Tibial nerve (tissue), 4 donors: Measurements from ENCODE around the gene ARSG. TPM values are rescaled to one million over a fixed set of nuclear protein-coding genes. Genes with fewer than 3 reads are reported as not detected.
A peak's percentile ranks its signal among the peaks of the same experiment; 100 is the strongest.
"Not testable (repeated sequence)": the region's sequence is repeated elsewhere in the genome, so short reads cannot be mapped to it uniquely, and the experiment has no call there.

ENCODE experiments used
- DNase-seq, 2 donors: peaks; one replicate each; pipeline ENCODE4 v3.0.0-alpha.2; 2019; ENCODE audit warnings: low spot score in 2 of 2
- H3K27ac ChIP-seq, 4 donors: fragments of 200-600 bp; sonication (generic) in 3 of 4; one replicate each; pipeline ENCODE4 v1.5.1; 2017 to 2019; ENCODE audit warnings: mild to moderate bottlenecking in 1 of 4
- H3K27me3 ChIP-seq, 2 donors: fragments of 200-600 bp; sonication (generic) in 1 of 2; one replicate each; pipeline versions ENCODE4 v1.5.1 to v1.6.0; 2017 to 2019
- H3K36me3 ChIP-seq, 3 donors: fragments of 200-600 bp; sonication (generic); one replicate each; pipeline ENCODE4 v1.5.1; 2018 to 2019
- H3K4me1 ChIP-seq, 4 donors: fragments of 200-600 bp; sonication (generic) in 3 of 4; one replicate each; pipeline ENCODE4 v1.5.1; 2017 to 2019
- H3K4me3 ChIP-seq, 4 donors: fragments of 200-600 bp; sonication (generic) in 3 of 4; one replicate each; pipeline ENCODE4 v1.5.1; 2017 to 2019; ENCODE audit warnings: mild to moderate bottlenecking in 1 of 4, moderate library complexity in 1 of 4
- H3K9me3 ChIP-seq, 4 donors: fragments of 200-600 bp; sonication (generic) in 3 of 4; one replicate each; pipeline ENCODE4 v1.5.1; 2017 to 2019
- CTCF ChIP-seq, 5 experiments: fragments of 200-600 bp in 3 of 5; fragments of 450-650 bp in 2 of 5; sonication (generic) in 3 of 5; IDR thresholded peaks; one replicate each; pipeline ENCODE4 v1.5.1; 2016 to 2019; ENCODE audit warnings: antibody characterized with exemption in 5 of 5, mild to moderate bottlenecking in 3 of 5, moderate library complexity in 2 of 5
- EP300 ChIP-seq, 2 donors: sonication (generic); formaldehyde crosslinking; IDR thresholded peaks; one replicate each; pipeline ENCODE4 v1.6.1; 2017; ENCODE audit warnings: antibody characterized with exemption in 2 of 2, mild to moderate bottlenecking in 1 of 2
- POLR2A ChIP-seq, 2 donors: fragments of 450-650 bp; IDR thresholded peaks; one replicate each; pipeline ENCODE4 v1.6.1; 2017; ENCODE audit warnings: antibody characterized with exemption in 2 of 2, mild to moderate bottlenecking in 2 of 2, moderate library complexity in 2 of 2
- WGBS, 2 donors: methylation state at CpG; one replicate each; pipeline ENCODE4 v1.1.5; 2018; 5-methylcytosine and 5-hydroxymethylcytosine counted together
- total RNA-seq, 4 donors: library from RNA; depleted of rRNA; stranded (reverse); fragments of >200 nt; gene quantifications; one replicate each; pipeline ENCODE4 v1.1.0, GENCODE V29; 2016

The ARSG gene
- total RNA-seq, 4 donors from 2014 or later: 2.1 to 11.4 (median 4.1) TPM

GRCh38 chr17:68307443-68307842 lies 16.1 kb downstream of the ARSG start:
- Histone ChIP-seq H3K27ac (no peak overlapping the region), H3K4me3 (no peak overlapping the region), H3K36me3 (no peaks in the 10 kb centered on the region), H3K27me3 (no peaks in the 10 kb centered on the region), H3K9me3 (no peaks in the 10 kb centered on the region), H3K4me1 (peaks cover 0 to 3% (median 1%) of the 10 kb centered on the region in 4 donors)
- WGBS, 2 donors: 90% methylated on average over 8 of the region's 8 CpGs
- TF ChIP-seq EP300 (IDR thresholded peaks at IDR 0.05) (no peak), POLR2A (IDR thresholded peaks at IDR 0.05) (no peak), CTCF (IDR thresholded peaks at IDR 0.05) (no peak)
- DNase-seq: no peak

- not testable (repeated sequence) for DNase-seq, H3K27ac ChIP-seq, H3K4me1 ChIP-seq, H3K27me3 ChIP-seq, H3K36me3 ChIP-seq, H3K4me3 ChIP-seq, H3K9me3 ChIP-seq
- 70 to 81% methylated on average over 4 to 7 of the region's 7 CpGs for WGBS, 2 donors
Observed at GRCh38 chr17:68308486-68308885, 17.2 kb downstream of the ARSG start.

GRCh38 chr17:68309066-68309670 lies 17.9 kb downstream of the ARSG start:
- H3K4me3 ChIP-seq, H3K27ac ChIP-seq, H3K9me3 ChIP-seq, H3K36me3 ChIP-seq, H3K4me1 ChIP-seq, H3K27me3 ChIP-seq, DNase-seq: not testable (repeated sequence)
- 97 to 98% methylated on average over 21 to 27 of the region's 28 CpGs for WGBS, 2 donors

GRCh38 chr17:68310152-68310551 lies 18.9 kb downstream of the ARSG start:
- H3K27ac ChIP-seq: no peak overlapping the region

GRCh38 chr17:68314916-68315535 lies 23.7 kb downstream of the ARSG start:
- peak in 1 of 2 donors; percentile 68 for DNase-seq
- WGBS, 2 donors: 82 to 88% methylated on average over 8 of the region's 8 CpGs

More at GRCh38 chr17:68310152-68310551, 18.9 kb downstream of the ARSG start:
- 91 to 96% methylated on average over 8 of the region's 8 CpGs for WGBS, 2 donors
- no peaks in the 10 kb centered on the region for H3K9me3 ChIP-seq
- DNase-seq: no peak
- peaks cover 0 to 3% (median 0%) of the 10 kb centered on the region in 4 donors for H3K4me1 ChIP-seq
- H3K27me3 ChIP-seq: no peaks in the 10 kb centered on the region
- TF ChIP-seq CTCF (IDR thresholded peaks at IDR 0.05) (no peak), POLR2A (IDR thresholded peaks at IDR 0.05) (no peak), EP300 (IDR thresholded peaks at IDR 0.05) (no peak)
- no peaks in the 10 kb centered on the region for H3K36me3 ChIP-seq
- no peak overlapping the region for H3K4me3 ChIP-seq

More at GRCh38 chr17:68314916-68315535, 23.7 kb downstream of the ARSG start:
- no peak overlapping the region for H3K27ac ChIP-seq
- H3K36me3 ChIP-seq: no peaks in the 10 kb centered on the region
- no peaks in the 10 kb centered on the region for H3K27me3 ChIP-seq
- H3K4me3 ChIP-seq: no peak overlapping the region
- no peak for TF ChIP-seq CTCF (IDR thresholded peaks at IDR 0.05)
- peak in 1 of 2 donors; percentile 26 for TF ChIP-seq EP300 (IDR thresholded peaks at IDR 0.05)
- H3K4me1 ChIP-seq: peaks cover 0 to 3% (median 0%) of the 10 kb centered on the region in 4 donors
- no peaks in the 10 kb centered on the region for H3K9me3 ChIP-seq
